Right cardiac atrium (tissue), 5 donors: ENCODE measurements around the gene RAB36. TPM values are rescaled to one million over a fixed set of nuclear protein-coding genes. Genes with fewer than 3 reads are reported as not detected.

Experiments
- ATAC-seq, 2 donors: fragments of 200-7000 bp; cut with Tn5 transposase; one replicate each; pipeline versions ENCODE4 v1.8.0 to v1.9.1; 2020; ENCODE audit warnings: moderate library complexity in 2 of 2, mild to moderate bottlenecking in 1 of 2
- DNase-seq, 3 donors: peaks; one replicate each; pipeline ENCODE4 v3.0.0-alpha.2; 2020
- H3K27ac ChIP-seq: one replicate; pipeline ENCODE4 v1.5.1; 2013; ENCODE audit warnings: mild to moderate bottlenecking, low read length, control low read depth, moderate library complexity
- H3K27me3 ChIP-seq: one replicate; pipeline ENCODE4 v1.6.1; 2013; ENCODE audit not compliant: control insufficient read depth, insufficient read depth
- H3K4me1 ChIP-seq: one replicate; pipeline ENCODE4 v1.6.1; 2013; ENCODE audit warnings: low read length; ENCODE audit not compliant: control insufficient read depth, insufficient read depth
- H3K4me3 ChIP-seq: one replicate; pipeline ENCODE4 v1.5.1; 2013; ENCODE audit warnings: low read length, control low read depth
- H3K9me3 ChIP-seq: one replicate; pipeline ENCODE4 v1.6.1; 2013; ENCODE audit warnings: low read length; ENCODE audit not compliant: control insufficient read depth
- WGBS: extraction: QIAGEN DNeasy Blood & Tissue Kit; methylation state at CpG from one replicate; pipeline ENCODE4 v1.1.7; 2013; 5-methylcytosine and 5-hydroxymethylcytosine counted together
- intact Hi-C, 4 donors: fragments of 100-400 bp; cut with DNase I; formaldehyde crosslinking; loops; one replicate each; pipeline versions ENCODE4 v1.11.0 to v1.14.0; 2022 to 2023
- polyA plus RNA-seq: library from polyadenylated mRNA; stranded (reverse); fragments of 200-250 nt; gene quantifications from one replicate; pipeline ENCODE4 v1.2.3, GENCODE V29; 2013
- total RNA-seq, 4 donors: library from RNA; stranded (reverse); fragmentation: NEBNext Ultra II Directional; extraction: Animal tissue kit (Norgen Biotek cat#: 25700); gene quantifications; one replicate each; pipeline ENCODE4 v1.2.1, GENCODE V29; 2021
- donor health status: healthy with polysubstance abuse.
- donor health status: DM: no; HTN: yes; CAD: no.
- donor health status: DM: no; HTN: no; CAD: no.
- donor health status: DM: no; HTN: yes; CAD: no; lungs with severe emphysema.
- donor health status: DM: yes; HTN: yes; CAD: no.

Gene RAB36
- total and polyA plus RNA-seq, 5 donors: 0.59 to 2.7 (median 1.4) TPM

DNA sequence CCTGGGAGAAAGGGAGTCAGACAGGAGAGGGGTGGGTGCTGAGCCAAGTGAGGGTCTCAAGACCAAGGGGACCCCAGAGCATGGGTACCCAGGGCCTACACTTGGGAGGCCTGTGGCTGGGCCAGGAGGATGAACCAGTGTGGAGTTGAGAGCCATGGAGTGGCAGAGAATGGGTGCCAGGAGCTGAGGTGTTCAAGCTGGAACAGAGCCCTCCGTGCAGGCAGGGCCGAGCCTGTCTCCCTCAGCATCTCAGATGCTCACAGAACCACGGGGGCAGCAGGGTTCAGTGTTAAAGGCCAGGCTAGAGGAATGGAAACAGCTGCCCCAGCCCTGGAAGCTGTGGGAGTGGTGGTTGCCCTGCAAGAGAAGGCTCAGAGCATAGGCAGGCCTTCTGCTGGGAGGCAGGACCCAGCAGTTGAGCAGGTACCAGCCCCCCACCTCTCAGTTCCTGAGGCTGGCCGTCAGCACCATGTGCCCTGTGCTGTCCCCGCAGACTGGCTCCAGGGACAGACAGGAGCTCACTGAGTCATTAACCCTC lies 35.8 kb upstream of the RAB36 start:
- intact Hi-C loops: no loop called here

DNA sequence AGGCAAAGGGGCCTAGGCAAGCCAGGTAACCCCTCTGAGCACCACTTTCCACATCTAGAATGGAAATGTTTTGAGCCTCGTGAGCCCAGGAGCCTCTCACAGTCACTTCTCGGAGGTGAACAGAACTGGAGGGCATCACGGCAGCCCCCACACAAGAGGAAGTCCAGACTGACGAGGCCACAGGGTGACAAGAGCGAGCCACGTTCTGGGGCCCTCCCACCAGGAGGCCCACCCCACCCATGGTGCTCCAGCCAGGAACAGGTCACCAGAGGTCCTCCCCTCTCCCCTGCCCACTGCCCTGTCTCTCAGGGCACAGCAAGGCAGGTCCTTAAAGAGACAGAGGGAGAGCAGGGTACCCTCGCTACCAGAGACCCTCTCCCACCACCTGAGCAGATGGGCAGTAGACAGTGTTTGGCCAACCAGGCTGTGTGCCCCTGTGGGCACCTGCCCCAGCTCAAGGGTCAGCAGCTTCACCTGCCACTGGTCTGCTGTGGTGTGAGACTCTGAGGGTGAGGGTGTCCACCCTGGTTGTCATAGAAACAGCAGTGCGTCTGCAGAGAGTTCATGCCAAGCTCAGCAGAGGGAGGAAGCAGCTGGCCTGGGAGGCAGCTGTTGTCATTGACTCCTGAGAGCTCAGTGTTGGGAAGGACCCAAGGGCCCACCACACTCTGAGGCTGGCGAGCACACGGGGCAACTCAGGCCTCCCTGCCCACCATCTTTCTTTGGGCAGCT lies 34.9 kb upstream of the RAB36 start:
- ATAC-seq (no peak), DNase-seq (no peak)
- Histone ChIP-seq H3K9me3 (no peaks in the 10 kb centered on the region), H3K27me3 (no peaks in the 10 kb centered on the region), H3K4me3 (no peak overlapping the region), H3K27ac (no peak overlapping the region), H3K4me1 (peaks cover 3% of the 10 kb centered on the region)
- 76% methylated on average over 10 of the region's 10 CpGs for WGBS
- intact Hi-C loops: no loop called here

More for the DNA sequence above, 35.8 kb upstream of the RAB36 start:
- no peak for ATAC-seq
- Histone ChIP-seq H3K27ac (no peak overlapping the region), H3K27me3 (no peaks in the 10 kb centered on the region), H3K4me1 (peaks cover 3% of the 10 kb centered on the region), H3K4me3 (no peak overlapping the region), H3K9me3 (no peaks in the 10 kb centered on the region)
- 87% methylated on average over 5 of the region's 5 CpGs for WGBS
- DNase-seq: no peak

DNA sequence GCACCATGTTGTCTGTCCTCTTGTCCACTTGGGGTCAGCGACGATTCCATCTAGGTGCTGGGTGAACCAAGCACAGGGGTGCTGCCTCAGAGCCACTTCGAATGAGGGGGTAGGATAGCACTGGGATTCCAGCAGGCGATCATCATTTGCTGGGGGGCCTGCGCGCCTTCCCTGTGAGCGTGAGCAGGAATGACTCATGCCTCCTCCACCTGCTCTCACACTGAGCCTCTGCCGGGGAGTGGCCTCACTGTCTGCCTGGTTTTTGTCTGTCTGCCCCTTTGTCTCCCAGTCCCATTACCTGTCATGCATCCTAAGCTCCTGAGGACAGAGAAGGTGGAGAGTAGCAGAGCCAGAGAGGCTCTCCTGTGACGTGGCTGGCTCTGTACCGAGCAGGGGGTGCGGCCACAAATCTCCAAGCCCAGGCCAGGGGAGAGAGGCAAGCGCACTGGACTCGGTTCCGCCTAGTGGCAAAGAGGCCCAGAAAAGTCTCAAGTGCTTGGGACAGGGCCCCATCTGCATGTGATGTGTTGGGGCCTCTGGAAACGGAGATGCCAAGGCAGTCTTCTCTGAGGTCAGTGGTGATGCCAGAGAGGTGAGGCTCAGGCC lies 34.3 kb upstream of the RAB36 start:
- intact Hi-C loops: no loop called here
- Histone ChIP-seq H3K4me3 (no peak overlapping the region), H3K27me3 (no peaks in the 10 kb centered on the region), H3K27ac (no peak overlapping the region), H3K4me1 (peaks cover 3% of the 10 kb centered on the region), H3K9me3 (no peaks in the 10 kb centered on the region)
- ATAC-seq: no peak
- WGBS: 90% methylated on average over 15 of the region's 15 CpGs
- no peak for DNase-seq

DNA sequence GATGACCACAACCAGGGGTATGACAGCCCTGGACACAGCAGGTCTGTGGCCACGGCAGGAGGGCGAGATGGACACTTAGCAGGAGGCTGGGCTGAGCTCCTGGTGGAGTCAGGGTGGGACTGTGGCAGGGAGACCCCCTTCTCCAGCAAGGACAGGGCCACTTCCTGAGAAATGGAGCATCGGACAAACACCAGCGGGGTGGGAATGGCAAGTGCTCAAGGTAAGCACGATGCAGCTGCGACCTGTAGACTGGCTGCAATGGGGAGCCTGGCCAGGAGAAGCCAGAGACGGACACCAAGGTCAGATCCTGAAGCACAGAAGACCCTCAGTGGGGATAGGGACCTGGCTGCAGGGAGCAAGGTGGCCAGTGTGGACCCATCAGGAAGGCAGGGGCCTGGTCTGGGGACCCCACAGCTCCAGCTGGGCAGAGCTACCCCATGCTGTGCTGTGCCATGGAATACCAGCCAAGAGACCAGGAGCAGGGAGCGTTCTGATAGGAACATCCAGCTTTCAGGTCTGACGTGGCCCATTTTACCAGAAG lies 32.7 kb upstream of the RAB36 start:
- 91% methylated on average over 9 of the region's 9 CpGs for WGBS
- H3K9me3 ChIP-seq: no peaks in the 10 kb centered on the region
- peaks cover 3% of the 10 kb centered on the region for H3K4me1 ChIP-seq
- H3K27me3 ChIP-seq: no peaks in the 10 kb centered on the region
- intact Hi-C loops: no loop called here
- DNase-seq: no peak
- ATAC-seq: no peak
- H3K27ac ChIP-seq: no peak overlapping the region
- H3K4me3 ChIP-seq: no peak overlapping the region

DNA sequence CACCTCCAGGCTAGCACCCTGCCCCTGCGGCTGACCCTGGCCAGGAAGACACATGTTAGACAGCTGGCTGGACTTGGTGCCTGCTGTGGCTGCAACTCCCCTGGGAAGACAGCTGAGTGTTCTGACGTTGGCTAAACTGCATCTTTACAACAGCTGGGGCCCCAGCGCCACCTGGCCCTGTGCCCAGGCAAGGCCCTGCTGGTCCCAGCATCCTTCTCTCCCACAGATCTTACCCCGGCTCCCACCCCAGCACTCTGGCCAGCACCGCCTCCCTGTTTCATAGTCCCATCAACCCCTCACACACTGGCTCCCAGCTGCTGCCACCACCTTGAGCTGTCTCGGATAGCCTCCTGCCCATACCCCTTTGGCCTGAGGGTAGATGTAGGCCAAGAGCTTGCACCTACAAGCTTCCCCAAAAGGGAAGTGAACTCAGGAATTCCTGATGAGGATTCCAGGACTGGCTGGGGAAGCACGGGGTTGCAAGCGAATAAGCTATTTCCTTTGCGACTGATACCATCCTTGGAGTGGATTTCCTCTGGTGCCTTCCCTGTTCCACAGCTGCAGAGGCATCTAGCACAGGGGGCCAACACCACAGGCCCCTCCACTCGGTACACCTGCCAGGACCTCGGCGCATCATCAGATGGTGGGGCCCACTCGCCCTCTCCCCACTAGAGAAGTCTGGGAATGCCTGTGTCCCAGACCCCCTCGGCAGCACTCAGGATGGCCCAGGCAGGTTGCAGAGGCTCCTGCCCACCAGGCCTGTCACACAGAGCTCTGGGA lies 32.0 kb upstream of the RAB36 start:
- H3K4me3 ChIP-seq: no peak overlapping the region
- peaks cover 3% of the 10 kb centered on the region for H3K4me1 ChIP-seq
- DNase-seq (peak; percentile 54 to 82 (median 65)), ATAC-seq (peak in 1 of 2 donors; percentile 25)
- 59% methylated on average over 14 of the region's 14 CpGs for WGBS
- H3K9me3 ChIP-seq: no peaks in the 10 kb centered on the region
- no peaks in the 10 kb centered on the region for H3K27me3 ChIP-seq
- H3K27ac ChIP-seq: no peak overlapping the region
- intact Hi-C loops: no loop called here

DNA sequence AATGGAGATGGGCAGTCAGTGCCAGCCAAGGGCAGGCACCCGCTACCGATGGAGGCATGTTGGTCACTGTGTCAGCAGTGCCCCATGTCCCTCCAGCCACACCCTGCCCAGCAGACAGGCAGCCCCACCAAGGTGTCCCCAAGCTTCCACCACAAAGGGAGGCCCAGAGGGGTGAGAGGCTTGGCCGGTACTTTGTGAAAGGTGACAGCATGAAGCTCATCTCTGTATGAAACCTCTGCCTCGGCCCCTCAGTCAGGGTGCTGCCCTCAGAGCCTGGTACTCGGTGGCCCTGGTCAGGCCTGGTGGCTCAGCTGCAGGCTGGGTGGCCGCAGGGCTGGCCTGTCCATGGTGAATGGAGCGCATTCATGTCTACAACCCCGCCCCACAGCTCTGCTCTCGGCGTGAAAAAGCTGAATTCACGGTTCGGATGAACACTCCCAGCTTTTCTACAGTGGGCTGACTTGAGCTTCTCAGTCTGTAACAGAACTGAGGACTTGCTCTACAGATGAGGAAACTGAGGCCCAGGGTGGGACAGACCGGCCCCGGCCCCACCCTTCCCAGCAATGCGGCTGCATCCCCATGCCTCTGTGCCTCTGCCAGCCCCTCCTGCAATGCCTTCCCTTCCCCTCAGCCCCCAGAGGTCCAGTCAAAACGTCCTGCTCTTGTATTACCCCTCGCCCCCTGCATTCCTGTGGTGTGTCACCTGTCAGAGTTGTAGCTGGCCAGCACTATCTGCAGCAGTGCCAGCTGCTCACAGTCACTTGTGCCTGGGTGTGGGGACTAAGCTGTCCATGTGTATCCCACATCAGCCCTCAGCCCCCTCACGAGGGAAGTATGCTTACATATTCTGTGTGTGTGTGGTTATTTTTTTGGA lies 31.2 kb upstream of the RAB36 start:
- H3K4me3 ChIP-seq: no peak overlapping the region
- H3K27ac ChIP-seq: no peak overlapping the region
- ATAC-seq: no peak

DNA sequence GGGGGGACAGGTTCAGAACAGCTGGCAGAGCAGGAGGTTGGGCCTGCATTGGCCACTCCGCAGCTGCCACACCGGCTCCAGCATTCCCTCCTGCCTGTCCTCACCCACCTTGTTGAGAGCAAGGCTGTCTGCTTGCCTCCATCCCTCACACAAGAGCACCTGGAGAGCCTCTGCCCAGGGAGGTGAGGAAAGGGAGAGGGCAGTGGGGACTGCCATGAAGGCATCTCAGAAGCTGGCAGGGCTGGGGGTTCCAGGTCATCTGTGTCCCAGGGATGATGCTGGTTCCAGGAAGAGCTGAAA lies 30.6 kb upstream of the RAB36 start:
- intact Hi-C loops: no loop called here
- no peak overlapping the region for H3K27ac ChIP-seq
- WGBS: 94% methylated on average over 2 of the region's 2 CpGs
- DNase-seq: no peak
- H3K4me3 ChIP-seq: no peak overlapping the region
- H3K4me1 ChIP-seq: peaks cover 3% of the 10 kb centered on the region
- H3K9me3 ChIP-seq: no peaks in the 10 kb centered on the region
- H3K27me3 ChIP-seq: no peaks in the 10 kb centered on the region
- ATAC-seq: no peak

More for the DNA sequence above, 31.2 kb upstream of the RAB36 start:
- peaks cover 3% of the 10 kb centered on the region for H3K4me1 ChIP-seq
- no peaks in the 10 kb centered on the region for H3K27me3 ChIP-seq
- WGBS: 86% methylated on average over 18 of the region's 18 CpGs
- H3K9me3 ChIP-seq: no peaks in the 10 kb centered on the region
- DNase-seq: no peak
- intact Hi-C loops: no loop called here

DNA sequence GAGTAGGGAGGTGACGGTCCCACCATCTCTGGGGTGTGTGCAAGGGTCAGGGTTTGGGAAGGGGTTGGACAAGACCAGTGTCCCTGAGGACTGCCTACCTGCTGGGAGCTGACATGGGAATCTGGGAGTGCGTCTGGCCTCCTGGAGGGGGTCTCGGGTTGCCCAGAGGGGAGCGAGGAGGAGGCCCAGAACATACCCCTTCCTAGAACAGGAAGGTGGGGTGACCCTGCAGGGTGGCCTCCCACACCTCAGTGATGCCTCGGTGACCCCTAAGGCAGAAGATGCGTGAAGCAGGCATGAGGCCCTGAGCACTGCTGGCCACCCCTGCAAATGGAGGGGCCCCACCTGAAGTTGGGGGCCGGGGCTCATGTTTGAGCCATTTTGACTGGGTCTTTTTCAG lies 29.9 kb upstream of the RAB36 start:
- no peak for DNase-seq
- Histone ChIP-seq H3K27ac (no peak overlapping the region), H3K9me3 (no peaks in the 10 kb centered on the region), H3K4me1 (peaks cover 3% of the 10 kb centered on the region), H3K4me3 (no peak overlapping the region), H3K27me3 (no peaks in the 10 kb centered on the region)
- intact Hi-C loops: no loop called here
- 93% methylated on average over 7 of the region's 7 CpGs for WGBS
- ATAC-seq: no peak

DNA sequence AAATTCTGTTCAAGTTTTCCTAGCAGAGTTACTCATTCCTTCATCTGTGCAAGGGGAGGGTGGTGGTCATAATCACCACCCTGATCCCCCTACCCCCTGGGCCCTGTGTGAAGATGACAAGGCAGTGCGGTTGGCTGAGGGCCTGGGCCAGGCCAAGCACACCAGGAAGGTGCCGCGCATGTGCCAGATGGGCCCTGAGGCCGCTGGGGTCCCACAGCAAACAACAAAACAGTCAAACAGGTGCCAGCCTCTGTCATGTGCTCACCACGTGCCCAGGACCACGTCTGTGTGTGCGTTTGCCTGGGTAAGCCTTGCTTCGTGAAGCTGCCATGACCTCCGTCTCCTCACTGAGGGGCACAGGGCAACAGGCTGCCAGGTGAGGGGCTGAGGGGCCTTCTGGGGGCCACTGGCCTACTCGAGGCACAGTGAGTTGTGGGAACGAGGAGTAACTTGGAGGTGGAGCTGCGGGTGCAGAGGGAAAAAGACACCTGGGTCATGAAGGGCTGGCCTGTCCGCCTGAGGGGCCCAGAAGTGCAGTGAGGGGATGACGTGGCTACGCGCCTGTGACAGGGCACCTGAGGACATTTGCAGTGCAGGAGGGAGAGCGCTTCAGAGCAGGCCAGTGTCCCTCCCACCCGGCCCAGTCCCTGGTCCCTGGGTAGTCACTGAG lies 29.3 kb upstream of the RAB36 start:
- 93% methylated on average over 18 of the region's 18 CpGs for WGBS
- H3K4me3 ChIP-seq: no peak overlapping the region
- intact Hi-C loops: no loop called here
- H3K27ac ChIP-seq: no peak overlapping the region
- DNase-seq (no peak), ATAC-seq (no peak)
- peaks cover 3% of the 10 kb centered on the region for H3K4me1 ChIP-seq
- no peaks in the 10 kb centered on the region for H3K27me3 ChIP-seq
- no peaks in the 10 kb centered on the region for H3K9me3 ChIP-seq
